GM12891 (cell line): ENCODE data around the gene DPP10.

ENCODE experiments used
- POLR2A ChIP-seq: IDR thresholded peaks from 2 replicates; pipeline ENCODE4 v1.6.1; 2011; ENCODE audit warnings: low read depth, low read length, control low read depth
- POLR2AphosphoS5 ChIP-seq: IDR thresholded peaks from 2 replicates; pipeline ENCODE4 v1.6.1; 2011; ENCODE audit warnings: low read depth, low read length, control low read depth

GRCh38 chr2:114864901-114865300 is 422.5 kb downstream of the DPP10 start:
- TF ChIP-seq POLR2AphosphoS5 (no peak), POLR2A (no peak)
